Measurements from ENCODE around the gene GPX3.

The GPX3 gene

GRCh38 chr5:151047814-151048425, 27.5 kb downstream of the GPX3 start:
- H3K4me3 ChIP-seq (replicated peaks; ENCODE audit: low read depth, low read length): no peak overlapping the region
- TF ChIP-seq, protein P1, sequence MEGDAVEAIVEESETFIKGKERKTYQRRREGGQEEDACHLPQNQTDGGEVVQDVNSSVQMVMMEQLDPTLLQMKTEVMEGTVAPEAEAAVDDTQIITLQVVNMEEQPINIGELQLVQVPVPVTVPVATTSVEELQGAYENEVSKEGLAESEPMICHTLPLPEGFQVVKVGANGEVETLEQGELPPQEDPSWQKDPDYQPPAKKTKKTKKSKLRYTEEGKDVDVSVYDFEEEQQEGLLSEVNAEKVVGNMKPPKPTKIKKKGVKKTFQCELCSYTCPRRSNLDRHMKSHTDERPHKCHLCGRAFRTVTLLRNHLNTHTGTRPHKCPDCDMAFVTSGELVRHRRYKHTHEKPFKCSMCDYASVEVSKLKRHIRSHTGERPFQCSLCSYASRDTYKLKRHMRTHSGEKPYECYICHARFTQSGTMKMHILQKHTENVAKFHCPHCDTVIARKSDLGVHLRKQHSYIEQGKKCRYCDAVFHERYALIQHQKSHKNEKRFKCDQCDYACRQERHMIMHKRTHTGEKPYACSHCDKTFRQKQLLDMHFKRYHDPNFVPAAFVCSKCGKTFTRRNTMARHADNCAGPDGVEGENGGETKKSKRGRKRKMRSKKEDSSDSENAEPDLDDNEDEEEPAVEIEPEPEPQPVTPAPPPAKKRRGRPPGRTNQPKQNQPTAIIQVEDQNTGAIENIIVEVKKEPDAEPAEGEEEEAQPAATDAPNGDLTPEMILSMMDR (IDR thresholded peaks at IDR 0.05; ENCODE audit: low read length, missing control alignments): peak; percentile 91
- no peak for DNase-seq (ENCODE audit: low read depth)

- TF ChIP-seq, protein P1 (IDR thresholded peaks at IDR 0.05; ENCODE audit: low read length, missing control alignments): peak; percentile 45
- no peak overlapping the region for H3K4me3 ChIP-seq (replicated peaks; ENCODE audit: low read depth, low read length)
- DNase-seq (ENCODE audit: low read depth): no peak
Observed at GRCh38 chr5:151048526-151048925, 28.1 kb downstream of the GPX3 start.

DNA sequence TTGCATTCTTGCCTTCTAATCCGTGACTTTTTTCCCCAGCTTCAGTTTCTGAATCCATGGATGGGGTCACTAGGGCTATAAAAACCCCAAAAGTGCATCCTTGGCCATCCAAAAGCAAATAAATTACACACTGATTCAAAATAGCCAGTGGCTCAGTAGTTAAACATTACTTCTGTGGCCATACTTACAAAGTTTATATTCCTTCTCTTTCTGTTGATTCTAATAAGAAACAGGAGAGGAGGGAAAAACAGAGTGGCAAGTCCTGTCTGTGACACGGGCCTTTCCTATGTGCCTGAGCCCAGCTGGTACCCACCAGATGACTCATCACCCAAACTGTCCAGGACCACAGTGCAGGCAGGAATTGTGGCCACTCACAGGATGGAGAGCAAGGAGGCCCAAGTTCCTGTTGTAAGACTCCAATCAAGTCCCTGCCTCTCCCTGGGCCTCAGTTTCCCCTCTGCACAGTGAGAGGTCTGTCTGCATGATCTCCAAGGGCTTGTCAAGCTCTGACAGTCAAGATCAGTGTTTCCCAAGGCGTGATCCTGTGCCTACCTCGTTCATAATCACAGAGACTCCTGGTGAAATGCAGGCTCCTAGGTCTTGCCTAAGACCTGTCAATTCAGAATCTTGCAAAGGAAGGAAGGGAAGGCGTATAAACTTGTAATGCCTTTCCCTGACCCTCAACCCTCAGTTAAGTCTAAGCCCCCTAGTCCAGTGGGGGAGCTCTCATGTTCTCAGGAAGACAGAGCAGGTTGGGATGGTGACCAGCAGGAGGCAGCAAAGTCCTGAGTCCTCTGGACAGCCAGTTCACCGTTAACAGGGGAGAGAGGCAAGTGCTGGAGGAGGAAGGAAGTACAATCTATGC, 30.9 kb downstream of the GPX3 start:
- no peak overlapping the region for H3K4me3 ChIP-seq (replicated peaks; ENCODE audit: low read depth, low read length)
- TF ChIP-seq, protein P1 (IDR thresholded peaks at IDR 0.05; ENCODE audit: low read length, missing control alignments): peak; percentile 98
- DNase-seq (ENCODE audit: low read depth): peak; percentile 88

DNA sequence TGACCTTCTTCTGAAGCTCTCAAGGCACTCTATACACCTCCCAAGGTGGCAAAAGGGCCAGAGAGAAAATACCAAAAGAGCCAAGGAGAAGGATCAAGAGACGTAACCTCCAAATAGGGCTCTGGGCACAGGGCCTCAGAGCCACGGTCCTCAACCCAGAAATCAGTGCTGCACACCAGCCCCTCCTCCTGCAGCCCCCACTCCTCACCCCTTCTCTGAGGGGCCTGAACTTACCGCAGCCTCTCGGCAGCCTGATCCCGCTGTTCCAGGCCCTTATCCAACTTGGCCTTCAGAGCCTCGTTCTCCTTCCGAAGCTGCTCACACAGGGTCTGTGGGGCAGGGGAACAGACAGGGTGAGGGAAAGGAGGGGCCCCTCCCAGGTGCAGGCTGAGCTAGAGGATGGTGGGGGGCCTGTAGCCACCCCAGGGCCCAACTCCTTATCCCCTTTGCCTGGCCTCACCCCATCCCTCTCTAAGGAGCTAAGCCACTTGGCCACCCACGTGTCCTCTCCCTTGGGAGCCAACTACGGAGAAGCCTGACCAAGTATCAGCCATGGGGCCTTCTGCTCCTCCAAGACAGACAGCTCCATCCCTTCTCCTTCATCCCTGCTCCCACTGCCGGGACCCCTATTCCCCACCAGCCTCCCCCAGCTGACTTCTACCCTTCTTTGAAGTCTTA, 31.7 kb downstream of the GPX3 start:
- TF ChIP-seq, protein P1 (IDR thresholded peaks at IDR 0.05; ENCODE audit: low read length, missing control alignments): no peak
- no peak for DNase-seq (ENCODE audit: low read depth)
- no peak overlapping the region for H3K4me3 ChIP-seq (replicated peaks; ENCODE audit: low read depth, low read length)

DNA sequence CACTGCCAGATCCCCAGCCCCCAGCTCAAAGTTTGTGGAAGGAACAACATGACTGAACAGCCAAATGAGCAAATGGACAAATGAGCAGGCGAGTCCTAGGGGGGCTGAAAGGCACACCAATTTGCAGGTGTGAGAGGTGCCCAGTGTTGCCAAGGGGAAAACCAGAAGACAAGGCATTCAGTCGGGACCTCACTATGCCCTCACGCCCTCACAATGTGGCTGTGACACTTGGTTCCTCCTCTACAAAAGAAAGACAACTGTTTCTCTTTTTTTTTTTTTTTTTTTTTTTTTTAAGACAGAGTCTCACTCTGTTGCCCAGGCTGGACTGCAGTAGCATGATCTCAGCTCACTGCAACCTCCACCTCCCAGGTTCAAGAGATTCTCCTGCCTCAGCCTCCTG, 32.4 kb downstream of the GPX3 start:
- TF ChIP-seq, protein P1 (IDR thresholded peaks at IDR 0.05; ENCODE audit: low read length, missing control alignments): no peak
- no peak overlapping the region for H3K4me3 ChIP-seq (replicated peaks; ENCODE audit: low read depth, low read length)
- no peak for DNase-seq (ENCODE audit: low read depth)

DNA sequence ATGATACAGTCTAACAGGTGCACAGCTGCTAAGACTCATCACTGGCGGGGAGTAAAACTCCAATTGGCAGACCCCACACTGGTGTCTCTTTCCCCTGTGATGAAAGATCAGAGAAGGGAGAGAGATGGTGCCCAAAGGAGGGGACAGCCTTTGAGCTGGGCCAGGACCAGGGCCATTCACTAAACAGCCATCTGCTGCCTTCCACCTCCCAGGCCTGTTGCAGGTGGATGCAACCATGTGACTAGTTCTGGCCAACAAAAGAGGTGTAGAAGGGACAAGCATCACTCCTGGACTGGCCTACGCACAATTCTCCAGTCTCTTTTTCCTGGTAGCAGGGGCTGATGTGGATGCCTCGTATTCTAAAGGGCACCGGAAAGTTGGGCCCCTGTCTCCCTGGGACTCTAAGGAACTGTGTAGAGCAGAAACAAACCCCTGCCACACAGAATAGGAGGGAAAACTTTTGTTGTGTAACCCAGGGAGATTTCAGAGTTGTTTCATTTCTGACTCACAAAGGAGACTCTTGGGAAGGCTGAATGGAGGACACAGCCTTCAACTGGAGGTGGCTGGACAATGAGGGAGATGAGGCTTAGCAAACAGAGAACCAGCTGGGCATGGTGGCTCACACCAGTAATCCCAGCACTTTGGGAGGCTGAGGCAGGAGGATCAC, 33.5 kb downstream of the GPX3 start:
- no peak for DNase-seq (ENCODE audit: low read depth)
- no peak overlapping the region for H3K4me3 ChIP-seq (replicated peaks; ENCODE audit: low read depth, low read length)
- TF ChIP-seq, protein P1 (IDR thresholded peaks at IDR 0.05; ENCODE audit: low read length, missing control alignments): no peak

Data from fibroblast of pulmonary artery (primary cell).